ENCODE data around the gene ZNF777. TPM values are rescaled to one million over a fixed set of nuclear protein-coding genes. Genes with fewer than 3 reads are reported as not detected.

ZNF777 gene
- total and polyA plus RNA-seq, 9 of the 15 experiments (the other 6 are each of a cell fraction or from before 2014, with no cell fraction given), result 0.11 to 32.6 (median 9.0) TPM

- TF ChIP-seq, protein P1, sequence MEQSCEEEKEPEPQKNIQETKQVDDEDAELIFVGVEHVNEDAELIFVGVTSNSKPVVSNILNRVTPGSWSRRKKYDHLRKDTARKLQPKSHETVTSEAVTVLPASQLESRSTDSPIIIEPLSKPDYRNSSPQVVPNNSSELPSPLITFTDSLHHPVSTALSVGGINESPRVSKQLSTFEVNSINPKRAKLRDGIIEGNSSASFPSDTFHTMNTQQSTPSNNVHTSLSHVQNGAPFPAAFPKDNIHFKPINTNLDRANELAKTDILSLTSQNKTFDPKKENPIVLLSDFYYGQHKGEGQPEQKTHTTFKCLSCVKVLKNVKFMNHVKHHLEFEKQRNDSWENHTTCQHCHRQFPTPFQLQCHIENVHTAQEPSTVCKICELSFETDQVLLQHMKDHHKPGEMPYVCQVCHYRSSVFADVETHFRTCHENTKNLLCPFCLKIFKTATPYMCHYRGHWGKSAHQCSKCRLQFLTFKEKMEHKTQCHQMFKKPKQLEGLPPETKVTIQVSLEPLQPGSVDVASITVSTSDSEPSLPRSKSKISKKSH (CRISPR knock-in tag; IDR thresholded peaks at IDR 0.05), result no peak
- no peak for TF ChIP-seq PML (IDR thresholded peaks at IDR 0.05; ENCODE audit: low read length)
- peak; percentile 80 for TF ChIP-seq ETV1 (tag; conservative IDR thresholded peaks at IDR 0.05; ENCODE audit: low read depth)
- TF ChIP-seq FOXO4 (CRISPR knock-in tag; IDR thresholded peaks at IDR 0.05), result no peak
- TF ChIP-seq ELF1 (tag; IDR thresholded peaks at IDR 0.05), result no peak
- TF ChIP-seq EP300 (IDR thresholded peaks at IDR 0.05; ENCODE audit: low read length), result 0 out of 2 replicates have a peak, but pooled peaks have one; percentile 31
- no peak for TF ChIP-seq ARID3A (IDR thresholded peaks at IDR 0.05; ENCODE audit: borderline replicate concordance, low read depth, low read length)
- no peak for TF ChIP-seq JUNB (CRISPR knock-in tag; conservative IDR thresholded peaks at IDR 0.05)
- TF ChIP-seq ESRRB (CRISPR knock-in tag; IDR thresholded peaks at IDR 0.05; ENCODE audit: borderline replicate concordance), result no peak
- TF ChIP-seq KDM5B (IDR thresholded peaks at IDR 0.05; ENCODE audit: insufficient replicate concordance, low read depth, low read length), result peak; percentile 93
- peak; percentile 57 for TF ChIP-seq SP1 (CRISPR knock-in tag; IDR thresholded peaks at IDR 0.05)
- TF ChIP-seq ZNF431 (CRISPR knock-in tag; IDR thresholded peaks at IDR 0.05), result peak; percentile 47; the same call in 1 of the 2 replicates
- TF ChIP-seq, protein P2, sequence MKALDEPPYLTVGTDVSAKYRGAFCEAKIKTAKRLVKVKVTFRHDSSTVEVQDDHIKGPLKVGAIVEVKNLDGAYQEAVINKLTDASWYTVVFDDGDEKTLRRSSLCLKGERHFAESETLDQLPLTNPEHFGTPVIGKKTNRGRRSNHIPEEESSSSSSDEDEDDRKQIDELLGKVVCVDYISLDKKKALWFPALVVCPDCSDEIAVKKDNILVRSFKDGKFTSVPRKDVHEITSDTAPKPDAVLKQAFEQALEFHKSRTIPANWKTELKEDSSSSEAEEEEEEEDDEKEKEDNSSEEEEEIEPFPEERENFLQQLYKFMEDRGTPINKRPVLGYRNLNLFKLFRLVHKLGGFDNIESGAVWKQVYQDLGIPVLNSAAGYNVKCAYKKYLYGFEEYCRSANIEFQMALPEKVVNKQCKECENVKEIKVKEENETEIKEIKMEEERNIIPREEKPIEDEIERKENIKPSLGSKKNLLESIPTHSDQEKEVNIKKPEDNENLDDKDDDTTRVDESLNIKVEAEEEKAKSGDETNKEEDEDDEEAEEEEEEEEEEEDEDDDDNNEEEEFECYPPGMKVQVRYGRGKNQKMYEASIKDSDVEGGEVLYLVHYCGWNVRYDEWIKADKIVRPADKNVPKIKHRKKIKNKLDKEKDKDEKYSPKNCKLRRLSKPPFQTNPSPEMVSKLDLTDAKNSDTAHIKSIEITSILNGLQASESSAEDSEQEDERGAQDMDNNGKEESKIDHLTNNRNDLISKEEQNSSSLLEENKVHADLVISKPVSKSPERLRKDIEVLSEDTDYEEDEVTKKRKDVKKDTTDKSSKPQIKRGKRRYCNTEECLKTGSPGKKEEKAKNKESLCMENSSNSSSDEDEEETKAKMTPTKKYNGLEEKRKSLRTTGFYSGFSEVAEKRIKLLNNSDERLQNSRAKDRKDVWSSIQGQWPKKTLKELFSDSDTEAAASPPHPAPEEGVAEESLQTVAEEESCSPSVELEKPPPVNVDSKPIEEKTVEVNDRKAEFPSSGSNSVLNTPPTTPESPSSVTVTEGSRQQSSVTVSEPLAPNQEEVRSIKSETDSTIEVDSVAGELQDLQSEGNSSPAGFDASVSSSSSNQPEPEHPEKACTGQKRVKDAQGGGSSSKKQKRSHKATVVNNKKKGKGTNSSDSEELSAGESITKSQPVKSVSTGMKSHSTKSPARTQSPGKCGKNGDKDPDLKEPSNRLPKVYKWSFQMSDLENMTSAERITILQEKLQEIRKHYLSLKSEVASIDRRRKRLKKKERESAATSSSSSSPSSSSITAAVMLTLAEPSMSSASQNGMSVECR (CRISPR knock-in tag; IDR thresholded peaks at IDR 0.05), result no peak; the same call in 1 of the 2 replicates
- no peak for TF ChIP-seq HNRNPLL (IDR thresholded peaks at IDR 0.05; ENCODE audit: low read depth, low read length, poor library complexity, severe bottlenecking)
These were observed at the start of gene ZNF777 (continued) for GRCh38 chr7:149460493-149461277.

Data from K562 (cell line).